Erythroblast (primary cell): ENCODE measurements around the gene OSCP1.

Experiments
- GATA1 ChIP-seq: IDR thresholded peaks from 2 replicates; pipeline ENCODE4 v1.6.1; 2011; ENCODE audit warnings: low read depth, mild to moderate bottlenecking, control low read depth, low read length, moderate library complexity
- POLR2A ChIP-seq: IDR thresholded peaks from 2 replicates; pipeline ENCODE4 v1.6.1; 2011; ENCODE audit warnings: mild to moderate bottlenecking, low read length

GRCh38 chr1:36397378-36398230 is 52.6 kb downstream of the OSCP1 start, which contains the start of gene LSM10:
- TF ChIP-seq POLR2A (peak; percentile 93), GATA1 (no peak)
